BLaER1 (cell line): ENCODE results near the gene SPATA2.
"Not testable (repeated sequence)": the region's sequence is repeated elsewhere in the genome, so short reads cannot be mapped to it uniquely, and the experiment has no call there.

Experiments used
- H3K27ac ChIP-seq: shearing (Covaris generic); formaldehyde crosslinking; 2 replicates; pipeline ENCODE4 v1.8.1; 2022
- H3K27me3 ChIP-seq: shearing (Covaris generic); formaldehyde crosslinking; 2 replicates; pipeline ENCODE4 v1.8.1; 2022
- H3K36me3 ChIP-seq: shearing (Covaris generic); formaldehyde crosslinking; 2 replicates; pipeline ENCODE4 v1.8.1; 2022
- H3K4me1 ChIP-seq: shearing (Covaris generic); formaldehyde crosslinking; 2 replicates; pipeline ENCODE4 v1.8.1; 2022
- H3K4me2 ChIP-seq: shearing (Covaris generic); formaldehyde crosslinking; 2 replicates; pipeline ENCODE4 v1.8.1; 2022
- H3K4me3 ChIP-seq: shearing (Covaris generic); formaldehyde crosslinking; 2 replicates; pipeline ENCODE4 v1.8.1; 2022
- H3K9ac ChIP-seq: shearing (Covaris generic); formaldehyde crosslinking; 2 replicates; pipeline ENCODE4 v1.8.1; 2022
- H3K9me3 ChIP-seq: shearing (Covaris generic); formaldehyde crosslinking; 2 replicates; pipeline ENCODE4 v1.8.1; 2022
- H4K20me1 ChIP-seq: shearing (Covaris generic); formaldehyde crosslinking; 2 replicates; pipeline ENCODE4 v1.8.1; 2022
- Cebpa-rat ChIP-seq: shearing (Covaris generic); IDR thresholded peaks from 2 replicates; pipeline ENCODE4 v1.8.1; 2022

The SPATA2 gene

GRCh38 chr20:49905415-49906091, 9.8 kb downstream of the SPATA2 start:
- Histone ChIP-seq H3K9ac (no peak overlapping the region), H3K27me3 (no peaks in the 10 kb centered on the region), H3K9me3 (no peaks in the 10 kb centered on the region), H3K4me2 (no peak overlapping the region), H4K20me1 (peaks cover 66% of the 10 kb centered on the region), H3K4me3 (no peak overlapping the region), H3K36me3 (peaks cover 72% of the 10 kb centered on the region), H3K27ac (no peak overlapping the region), H3K4me1 (no peaks in the 10 kb centered on the region)
- no peak for TF ChIP-seq Cebpa-rat

- Histone ChIP-seq H3K9me3 (no peaks in the 10 kb centered on the region), H3K9ac (no peak overlapping the region), H3K36me3 (peaks cover 62% of the 10 kb centered on the region), H3K27me3 (no peaks in the 10 kb centered on the region), H3K27ac (no peak overlapping the region), H3K4me3 (no peak overlapping the region), H3K4me1 (no peaks in the 10 kb centered on the region), H4K20me1 (peaks cover 57% of the 10 kb centered on the region), H3K4me2 (no peak overlapping the region)
- TF ChIP-seq Cebpa-rat, result no peak
These were observed 10.7 kb downstream of the SPATA2 start for GRCh38 chr20:49904440-49905214.

GRCh38 chr20:49901588-49901987, 13.7 kb downstream of the SPATA2 start:
- H4K20me1 ChIP-seq, result peaks cover 27% of the 10 kb centered on the region; the same call in 1 of the 2 replicates
- H3K4me3 ChIP-seq, result no peak overlapping the region
- H3K36me3 ChIP-seq, result peaks cover 32% of the 10 kb centered on the region
- H3K4me2 ChIP-seq, result no peak overlapping the region
- peaks cover 6% of the 10 kb centered on the region; the same call in 1 of the 2 replicates for H3K9me3 ChIP-seq
- TF ChIP-seq Cebpa-rat, result no peak
- peaks cover 5% of the 10 kb centered on the region; the same call in 1 of the 2 replicates for H3K4me1 ChIP-seq
- no peaks in the 10 kb centered on the region for H3K27me3 ChIP-seq
- H3K27ac ChIP-seq, result no peak overlapping the region
- H3K9ac ChIP-seq, result no peak overlapping the region

GRCh38 chr20:49899541-49900383, 15.6 kb downstream of the SPATA2 start:
- Histone ChIP-seq H3K4me2 (no peak overlapping the region), H3K27ac (no peak overlapping the region)
- TF ChIP-seq Cebpa-rat, result no peak

GRCh38 chr20:49896204-49896603, 19.1 kb downstream of the SPATA2 start:
- Histone ChIP-seq H3K4me3 (no peak overlapping the region), H3K4me2 (no peak overlapping the region), H3K9ac (no peak overlapping the region), H3K36me3 (no peaks in the 10 kb centered on the region), H3K27me3 (no peaks in the 10 kb centered on the region), H3K27ac (no peak overlapping the region), H3K9me3 (peaks cover 6% of the 10 kb centered on the region; the same call in 1 of the 2 replicates), H4K20me1 (no peaks in the 10 kb centered on the region), H3K4me1 (peaks cover 35% of the 10 kb centered on the region)
- TF ChIP-seq Cebpa-rat, result no peak

More at GRCh38 chr20:49899541-49900383, 15.6 kb downstream of the SPATA2 start:
- Histone ChIP-seq H3K4me1 (peaks cover 5% of the 10 kb centered on the region; the same call in 1 of the 2 replicates), H3K9ac (no peak overlapping the region), H4K20me1 (peaks cover 8% of the 10 kb centered on the region; the same call in 1 of the 2 replicates), H3K36me3 (peaks cover 14% of the 10 kb centered on the region), H3K27me3 (no peaks in the 10 kb centered on the region), H3K9me3 (peaks cover 6% of the 10 kb centered on the region; the same call in 1 of the 2 replicates), H3K4me3 (no peak overlapping the region)

- not testable (repeated sequence) for H3K9me3 ChIP-seq, H3K9ac ChIP-seq, H3K27ac ChIP-seq, H3K27me3 ChIP-seq, H3K36me3 ChIP-seq, H3K4me2 ChIP-seq, H4K20me1 ChIP-seq, H3K4me3 ChIP-seq
- H3K4me1 ChIP-seq, result peaks cover 41% of the 10 kb centered on the region
These were observed 19.7 kb downstream of the SPATA2 start for GRCh38 chr20:49895474-49896093.

- Histone ChIP-seq H3K4me1 (peaks cover 56% of the 10 kb centered on the region), H3K4me3 (no peak overlapping the region), H3K27me3 (no peaks in the 10 kb centered on the region), H3K27ac (no peak overlapping the region), H3K9ac (no peak overlapping the region), H4K20me1 (no peaks in the 10 kb centered on the region), H3K9me3 (peaks cover 6% of the 10 kb centered on the region; the same call in 1 of the 2 replicates), H3K4me2 (no peak overlapping the region), H3K36me3 (0 out of 2 replicates have a peak, but pooled peaks cover 6% of the 10 kb centered on the region)
- no peak for TF ChIP-seq Cebpa-rat
These were observed 21.3 kb downstream of the SPATA2 start for GRCh38 chr20:49894073-49894470.

GRCh38 chr20:49893242-49894072, 21.9 kb downstream of the SPATA2 start:
- peak overlapping the region; percentile 51; the same call in 1 of the 2 replicates for H3K4me2 ChIP-seq
- no peaks in the 10 kb centered on the region for H4K20me1 ChIP-seq
- TF ChIP-seq Cebpa-rat, result no peak
- H3K9ac ChIP-seq, result peak overlapping the region; percentile 46; the same call in 1 of the 2 replicates
- no peak overlapping the region for H3K4me3 ChIP-seq
- 0 out of 2 replicates have a peak, but pooled peaks cover 9% of the 10 kb centered on the region for H3K36me3 ChIP-seq
- no peaks in the 10 kb centered on the region for H3K27me3 ChIP-seq
- H3K4me1 ChIP-seq, result peaks cover 62% of the 10 kb centered on the region
- H3K9me3 ChIP-seq, result peaks cover 6% of the 10 kb centered on the region; the same call in 1 of the 2 replicates
- peak overlapping the region; percentile 54; the same call in 1 of the 2 replicates for H3K27ac ChIP-seq
